Hematopoietic multipotent progenitor cell treated with erythropoietin and hydrocortisone succinate and interleukin-3 and kit ligand, for 15 days (in vitro differentiated cells): ENCODE data around the gene RAD21L1.

ENCODE experiments used
- DNase-seq: peaks from one replicate; pipeline ENCODE4 v3.0.0-alpha.2; 2015; ENCODE audit warnings: low spot score

The RAD21L1 gene

DNA sequence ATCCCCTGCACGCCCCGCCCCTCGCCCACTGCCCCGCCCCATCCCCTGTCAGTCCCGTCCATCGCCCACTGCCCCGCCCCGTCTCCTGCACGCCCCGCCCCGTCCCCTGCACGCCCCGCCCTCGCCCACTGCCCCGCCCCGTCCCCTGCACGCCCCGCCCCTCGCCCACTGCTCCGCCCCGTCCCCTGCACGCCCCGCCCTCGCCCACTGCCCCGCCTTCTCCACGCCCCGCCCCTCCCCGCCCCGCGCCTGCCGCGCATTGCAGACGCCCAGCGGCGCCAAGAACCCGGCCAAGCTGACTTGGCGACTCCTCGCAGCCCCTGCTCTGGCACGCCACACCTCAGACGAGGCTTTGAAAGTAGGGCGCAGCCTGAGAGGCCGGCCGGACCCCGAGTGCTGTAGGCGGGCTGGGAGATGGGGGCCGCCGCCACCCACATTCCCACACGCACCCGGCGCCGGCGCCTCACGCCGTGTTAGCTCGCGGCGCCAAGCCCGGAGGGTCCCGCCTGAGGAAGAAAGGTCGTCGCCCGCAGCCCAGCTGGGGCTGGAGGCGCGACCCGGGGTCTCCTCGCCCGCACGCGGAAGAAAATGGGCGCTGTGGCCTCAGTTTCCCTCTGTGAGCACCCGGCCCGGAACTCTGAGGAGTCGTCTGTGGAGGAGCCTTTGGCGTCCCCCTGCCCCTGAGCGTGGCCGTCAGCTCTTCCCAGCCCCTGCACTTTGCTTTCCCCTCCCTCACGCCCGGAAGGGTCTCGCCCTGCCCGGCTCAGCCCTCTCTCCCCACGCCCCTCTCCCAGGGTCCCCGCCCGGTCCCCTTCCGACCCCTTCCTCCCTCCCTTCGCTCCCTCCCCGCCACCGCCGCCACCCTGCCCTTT, at the start of gene RAD21L1:
RAD21L1 (plus strand) TSS at position 262 of the 872 bp plus-strand sequence. CDS start 2,410 bp downstream, outside the sequence.
- DNase-seq: peak; percentile 65

DNA sequence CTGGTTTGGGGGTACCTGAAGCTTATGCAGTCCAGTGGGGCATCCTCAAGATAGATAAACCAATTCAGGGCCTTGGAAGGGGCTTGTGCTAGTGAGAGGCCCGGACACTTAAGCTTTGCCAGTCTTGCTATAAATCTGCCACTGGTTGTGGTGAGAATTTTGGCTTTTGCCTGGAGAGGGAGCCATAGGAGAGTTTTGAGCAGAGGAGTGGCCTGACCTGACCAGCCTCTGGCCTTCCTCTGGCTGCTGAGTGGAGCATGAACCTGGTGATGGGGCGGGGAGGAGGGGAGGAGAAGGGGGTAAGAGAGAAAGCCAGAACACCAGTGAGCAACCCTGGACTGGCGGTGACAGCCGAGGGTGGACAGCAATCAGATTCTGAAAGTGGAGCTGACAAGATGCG, 48.2 kb upstream of the RAD21L1 start:
- DNase-seq: no peak

DNA sequence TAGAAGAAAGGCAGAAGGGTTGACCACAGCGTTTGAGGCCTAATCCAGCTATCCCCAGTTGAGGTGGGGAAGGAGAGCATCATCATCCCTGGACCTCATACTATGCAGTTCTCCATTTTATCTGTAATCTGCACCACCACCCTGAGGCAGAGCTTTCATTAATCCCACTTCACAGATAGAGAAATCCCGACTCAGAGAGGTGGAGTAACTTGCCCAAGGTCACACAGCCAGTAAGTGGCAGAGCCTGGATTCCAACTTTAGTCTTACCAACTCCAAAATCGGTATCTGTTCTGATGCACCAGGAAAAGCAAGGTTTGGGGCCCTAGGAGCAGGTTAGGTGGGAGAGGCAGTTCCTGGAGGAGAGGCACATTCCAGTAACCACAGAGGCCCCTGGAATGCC, 47.7 kb upstream of the RAD21L1 start:
- no peak for DNase-seq

DNA sequence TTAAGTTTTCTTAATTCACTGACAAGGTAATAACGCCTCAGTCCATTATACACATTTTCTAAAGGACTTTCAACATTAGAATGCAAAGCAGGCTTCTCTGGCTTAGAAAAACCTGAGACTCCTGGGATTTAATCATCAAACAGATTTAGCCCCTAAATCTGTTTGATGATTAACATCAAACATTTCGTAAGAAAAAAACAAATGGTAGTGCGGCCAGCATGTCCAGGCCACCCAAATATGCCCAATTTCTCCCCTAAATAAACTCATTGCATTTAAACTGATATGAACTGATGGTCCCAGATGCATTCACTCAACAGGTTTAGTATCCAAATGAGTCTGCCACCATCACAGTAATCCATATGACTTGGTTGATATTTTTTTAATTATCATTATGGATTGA, 47.2 kb upstream of the RAD21L1 start:
- DNase-seq: no peak

DNA sequence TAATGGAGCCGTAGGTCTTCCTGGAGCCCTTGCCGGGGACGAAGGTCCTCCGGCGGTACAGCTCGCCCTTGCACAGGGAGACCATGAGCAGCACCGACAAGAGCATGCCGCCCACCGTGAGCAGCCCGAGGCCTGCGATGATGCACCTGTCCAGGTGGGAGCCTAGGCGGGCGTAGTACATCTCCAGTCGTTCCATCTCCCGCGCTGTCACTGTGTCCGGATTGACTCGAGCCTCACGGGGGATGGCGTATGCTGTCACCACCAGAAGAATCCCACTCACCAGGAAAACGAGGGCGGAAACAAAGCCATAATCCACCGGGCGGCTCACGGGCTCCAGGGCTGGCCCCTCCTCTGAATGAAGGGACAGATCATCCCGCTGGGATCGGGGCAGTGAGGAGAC, 44.9 kb upstream of the RAD21L1 start:
- no peak for DNase-seq

DNA sequence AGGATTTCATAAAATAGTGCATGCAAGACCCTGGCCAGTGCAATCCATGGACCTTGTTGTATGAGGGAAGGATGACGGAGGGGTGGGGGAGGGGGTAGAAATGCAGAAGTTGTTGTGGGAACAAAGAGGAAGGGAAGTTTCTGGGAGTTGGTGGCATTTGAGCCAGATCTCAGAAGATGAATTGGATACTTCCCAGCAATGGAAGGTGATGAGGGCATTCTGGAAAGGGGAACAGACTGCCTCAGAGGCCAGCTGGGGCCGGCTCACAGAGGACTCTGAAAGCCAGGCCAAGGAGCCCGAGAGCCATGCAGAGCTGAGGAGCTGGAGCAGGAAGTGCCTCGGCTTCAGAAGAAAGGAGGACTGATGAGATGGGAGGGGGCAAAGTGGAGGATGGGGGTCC, 43.7 kb upstream of the RAD21L1 start:
- DNase-seq: no peak

DNA sequence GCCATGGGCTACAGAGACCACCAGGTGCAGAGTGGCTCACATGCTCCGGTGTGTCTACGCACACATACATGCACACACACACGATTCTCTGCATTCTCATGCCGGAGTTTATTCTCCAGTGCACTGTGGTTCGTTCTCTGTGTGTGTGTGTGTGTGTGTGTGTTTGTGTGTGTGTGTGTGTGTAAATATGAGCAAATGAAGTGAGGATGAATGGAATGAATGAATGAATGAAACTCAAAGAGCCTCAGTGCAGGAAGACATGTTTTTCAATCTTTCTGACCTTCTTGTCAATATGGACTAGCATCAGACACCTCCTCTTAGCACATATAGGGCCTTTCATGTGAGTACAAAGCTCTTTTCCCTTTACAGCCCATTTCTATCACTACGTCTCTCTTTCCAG, 42.7 kb upstream of the RAD21L1 start:
- DNase-seq: no peak

DNA sequence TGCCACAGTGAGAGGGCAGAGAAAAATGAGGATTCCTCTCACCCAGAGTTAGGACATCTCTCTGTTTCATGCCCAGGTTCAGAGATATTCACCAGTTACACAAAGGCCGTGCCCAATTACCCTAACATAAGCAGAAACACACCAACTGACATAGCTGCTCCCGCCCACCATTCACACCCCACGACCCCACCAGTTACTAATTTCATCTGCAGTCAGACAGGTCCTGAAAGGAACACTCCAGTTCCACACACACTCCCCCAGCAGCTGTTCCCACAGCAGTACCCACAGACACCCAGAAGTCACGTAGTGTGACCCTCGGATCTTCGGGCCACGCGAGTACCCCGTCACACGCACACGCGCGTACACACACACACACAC, 41.6 kb upstream of the RAD21L1 start:
- DNase-seq: no peak

DNA sequence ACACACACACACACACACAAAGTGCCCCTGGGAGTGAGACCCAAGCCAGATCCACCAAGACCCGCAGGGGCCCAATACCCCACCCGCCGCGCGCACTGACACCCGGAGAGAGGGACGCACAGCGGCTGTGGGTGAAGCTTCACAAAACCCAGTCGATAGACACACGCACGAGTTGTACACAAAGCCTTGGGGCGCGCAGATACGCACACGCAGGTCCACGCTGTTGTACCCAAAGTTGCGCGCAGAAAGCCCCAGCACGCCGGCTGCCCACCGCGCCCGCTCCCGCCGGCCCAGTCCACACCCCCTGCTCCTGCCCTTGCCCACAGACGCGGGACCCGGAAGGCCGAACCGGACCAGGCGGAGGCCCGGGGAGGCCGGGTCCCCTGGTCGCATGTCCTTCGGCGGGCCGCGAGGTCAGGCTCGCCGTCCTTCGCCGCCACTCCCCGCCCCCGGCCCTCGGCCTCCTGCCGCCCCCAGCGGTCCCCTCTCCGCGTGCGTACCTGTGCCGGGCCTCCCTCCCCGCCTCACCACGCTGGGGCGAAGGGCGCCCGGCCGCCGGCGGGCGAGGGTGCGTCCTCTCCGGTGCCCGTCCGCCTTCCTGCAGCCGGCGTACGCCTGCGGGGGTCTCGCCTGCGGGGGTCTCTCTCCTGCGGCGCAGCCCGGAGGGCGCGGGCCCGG, 41.1 kb upstream of the RAD21L1 start, which contains the start of gene TMEM74B:
TMEM74B (minus strand) TSS at position 344 of the 678 bp plus-strand sequence. CDS start 1,180 bp downstream, outside the sequence.
- no peak for DNase-seq

DNA sequence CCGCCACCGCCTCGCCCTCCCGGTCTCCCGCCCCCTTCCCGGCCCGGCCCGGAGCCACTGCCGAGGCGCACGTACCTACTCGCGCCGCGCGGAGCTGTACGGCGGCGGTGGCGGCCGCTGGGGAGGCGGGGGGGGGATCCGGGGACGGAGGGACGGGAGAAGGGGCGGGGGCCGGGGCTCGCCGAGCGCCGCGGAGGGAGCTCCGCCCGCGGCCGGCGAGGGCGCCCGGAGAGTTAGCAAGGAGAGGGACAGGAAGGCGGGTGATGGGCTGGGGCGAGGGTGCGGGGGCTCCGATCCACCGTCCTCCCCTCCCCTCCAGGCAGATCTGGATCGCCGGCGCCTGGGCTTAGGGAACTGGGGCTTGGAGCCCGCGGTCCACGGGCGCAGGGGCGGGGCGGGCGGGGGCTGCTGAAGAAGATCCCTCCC, 40.5 kb upstream of the RAD21L1 start:
- no peak for DNase-seq

DNA sequence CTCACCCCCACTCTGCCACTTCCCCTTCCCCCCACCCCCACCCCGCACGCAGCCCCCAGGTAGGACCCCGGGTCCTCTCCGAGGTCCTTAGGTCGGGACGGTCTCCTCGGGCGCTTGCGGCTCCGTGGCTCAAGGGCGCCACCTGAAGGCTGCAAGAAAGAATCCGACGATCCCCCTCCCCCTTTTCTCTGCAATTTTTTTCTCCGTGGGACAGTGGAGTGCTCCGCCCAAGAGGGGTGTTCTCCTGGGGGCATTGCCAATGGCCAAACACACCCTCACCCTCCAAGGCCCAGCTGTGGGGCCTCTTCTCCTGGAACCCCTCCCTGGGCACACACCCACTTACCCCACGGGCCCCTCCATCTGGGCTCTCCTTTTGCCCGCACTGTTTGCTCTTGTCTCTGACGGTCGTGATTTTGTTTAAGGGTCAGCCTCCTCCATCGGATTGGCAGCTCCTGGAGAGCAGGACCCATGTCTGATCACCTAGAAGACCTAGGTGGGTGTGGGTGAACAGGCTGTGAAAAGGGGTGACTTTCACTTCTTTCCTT, 40.0 kb upstream of the RAD21L1 start:
- peak; percentile 50 for DNase-seq

DNA sequence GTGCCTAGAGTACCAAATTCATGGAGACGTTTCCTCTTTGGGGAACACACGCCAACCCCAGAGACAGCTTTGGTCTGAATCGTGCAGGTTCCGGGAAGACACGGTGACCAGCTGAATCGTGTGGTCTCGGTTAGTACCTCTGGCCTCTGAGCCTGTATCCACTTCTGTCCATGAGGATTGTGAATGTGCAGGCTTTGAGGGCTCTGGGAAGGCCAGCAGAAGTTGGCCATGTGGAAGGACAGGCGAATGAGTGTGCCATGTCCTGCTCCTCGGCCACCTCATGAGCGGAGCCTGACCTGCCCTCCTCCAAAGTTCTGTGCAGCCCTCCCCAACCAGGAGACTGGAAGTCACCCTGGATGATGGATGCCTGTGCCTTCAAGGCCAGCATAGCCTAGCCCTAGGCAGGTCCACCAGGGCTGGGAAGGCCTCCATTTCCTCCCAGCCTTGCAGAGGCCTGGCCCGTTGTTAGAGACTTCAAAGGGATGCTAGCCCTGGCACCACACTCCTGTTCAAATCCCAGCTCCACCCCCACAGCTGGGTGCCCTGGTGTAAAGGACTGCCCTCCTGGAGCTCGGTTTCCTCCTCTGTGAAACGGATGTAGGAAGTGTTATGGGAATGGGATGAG, 39.4 kb upstream of the RAD21L1 start:
- DNase-seq: no peak

DNA sequence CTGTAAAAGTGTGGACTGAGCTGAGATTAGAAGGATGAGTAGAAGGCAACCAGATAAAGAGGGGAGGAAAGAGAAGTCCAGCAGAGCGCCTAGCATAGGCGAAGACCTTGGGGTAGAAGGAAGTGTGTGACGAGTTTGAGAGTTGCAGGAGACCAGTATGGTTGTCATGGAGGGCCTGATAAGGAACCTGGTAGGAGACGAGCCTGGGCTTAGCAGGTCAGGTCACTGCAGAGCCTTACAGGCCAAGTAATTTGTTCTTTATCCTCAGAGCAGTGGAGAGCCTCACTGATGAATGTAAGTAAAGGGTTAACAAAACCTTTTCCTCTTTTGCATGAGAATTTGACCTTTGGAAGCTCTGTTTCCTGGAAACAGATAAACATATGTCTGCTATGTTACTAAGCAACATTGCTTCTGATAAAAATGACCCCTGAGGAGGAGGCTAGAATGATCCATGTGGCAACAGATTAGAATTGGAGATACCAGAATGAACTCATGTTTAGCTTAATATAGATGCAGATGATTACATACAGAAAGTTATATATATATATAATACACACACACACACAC, 38.2 kb upstream of the RAD21L1 start:
- DNase-seq: peak; percentile 56

DNA sequence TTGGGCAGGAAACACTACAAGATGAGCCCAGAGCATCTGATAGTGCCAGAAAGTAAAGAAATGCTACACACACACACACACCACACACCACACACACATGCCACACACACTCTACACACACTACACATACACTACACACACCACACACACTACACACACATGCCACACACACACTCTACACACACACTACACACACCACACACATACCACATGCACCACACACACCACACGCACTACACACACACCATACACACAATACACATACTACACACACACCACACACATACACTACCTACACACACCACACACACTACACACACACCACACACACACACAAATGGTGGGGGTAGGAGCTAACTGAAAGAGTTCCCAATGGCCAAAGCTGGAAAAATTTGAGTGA, 37.5 kb upstream of the RAD21L1 start:
- DNase-seq: no peak

DNA sequence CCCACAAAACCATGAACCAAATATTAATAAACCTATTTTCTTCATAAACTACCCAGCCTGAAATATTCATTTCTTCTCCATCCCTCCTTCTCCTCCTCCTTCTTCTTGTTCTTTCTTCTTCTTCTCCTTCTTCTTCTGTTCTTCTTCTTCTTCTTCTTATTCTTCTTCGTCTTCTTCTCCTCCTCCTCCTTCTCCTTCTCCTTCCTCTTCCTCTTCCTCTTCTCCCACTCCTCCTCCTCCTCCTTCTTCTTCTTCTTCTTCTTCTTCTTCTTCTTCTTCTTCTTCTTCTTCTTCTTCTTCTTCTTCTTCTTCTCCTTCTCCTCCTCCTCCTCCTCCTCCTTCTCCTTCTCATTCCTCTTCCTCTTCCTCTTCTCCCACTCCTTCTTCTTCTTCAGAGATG, 36.0 kb upstream of the RAD21L1 start:
- no peak for DNase-seq

DNA sequence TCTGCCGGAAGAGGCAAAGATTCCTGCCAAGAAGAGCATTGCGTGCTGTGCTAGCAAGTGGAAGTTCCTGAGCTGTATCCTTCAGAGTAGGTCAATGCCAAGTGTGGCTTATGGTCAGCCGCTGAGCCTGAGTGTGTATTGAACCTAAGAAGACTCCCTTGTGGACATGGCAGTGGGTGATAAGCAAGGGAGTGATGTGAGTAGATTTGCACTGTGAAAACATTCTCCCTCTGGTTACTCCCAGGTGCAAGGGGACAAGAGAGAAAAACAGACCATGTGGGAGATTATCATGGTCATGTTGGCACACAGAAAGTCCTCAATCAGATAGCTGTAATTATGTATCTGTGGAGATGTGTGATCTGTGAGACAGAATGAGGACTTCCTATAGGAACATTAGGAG, 35.0 kb upstream of the RAD21L1 start:
- DNase-seq: no peak

DNA sequence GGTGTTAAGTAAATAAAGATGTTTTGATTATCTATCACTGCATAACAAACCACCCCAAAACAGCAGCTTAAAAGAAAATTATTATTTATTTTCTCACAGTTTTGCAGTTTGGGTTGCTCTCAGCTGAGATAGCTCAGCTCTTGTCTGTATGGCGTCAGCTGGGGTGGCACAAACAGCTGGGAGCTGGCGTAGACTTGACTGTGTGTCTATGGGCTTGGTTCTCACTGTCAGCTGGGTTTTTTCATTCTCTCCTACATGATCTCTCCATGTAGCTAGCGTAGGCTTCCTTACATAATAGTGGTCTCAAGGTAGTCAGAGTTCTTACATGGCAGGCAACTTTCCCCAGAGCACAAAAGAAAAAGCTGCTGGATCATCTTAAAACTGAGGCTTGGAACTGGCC, 34.5 kb upstream of the RAD21L1 start:
- DNase-seq: peak; percentile 40

DNA sequence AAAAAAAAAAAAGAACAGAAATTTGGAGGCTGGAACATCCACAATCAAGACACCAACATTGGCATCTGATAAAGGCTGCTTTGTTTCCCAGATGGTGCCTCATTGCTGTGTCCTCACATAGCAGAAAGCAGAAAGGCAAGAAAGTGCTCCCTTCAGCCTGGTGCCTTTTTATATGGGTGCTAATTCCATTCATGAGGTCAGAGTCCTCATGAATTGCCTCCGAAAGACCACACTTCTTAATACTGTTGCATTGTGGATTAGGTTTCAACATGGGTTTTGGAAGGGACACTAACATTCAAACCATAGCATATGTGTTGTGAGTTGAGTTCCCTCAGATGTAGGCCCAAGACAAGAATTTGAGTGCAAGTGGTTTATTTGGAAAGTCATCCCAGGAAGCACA, 30.6 kb upstream of the RAD21L1 start:
- DNase-seq: no peak

DNA sequence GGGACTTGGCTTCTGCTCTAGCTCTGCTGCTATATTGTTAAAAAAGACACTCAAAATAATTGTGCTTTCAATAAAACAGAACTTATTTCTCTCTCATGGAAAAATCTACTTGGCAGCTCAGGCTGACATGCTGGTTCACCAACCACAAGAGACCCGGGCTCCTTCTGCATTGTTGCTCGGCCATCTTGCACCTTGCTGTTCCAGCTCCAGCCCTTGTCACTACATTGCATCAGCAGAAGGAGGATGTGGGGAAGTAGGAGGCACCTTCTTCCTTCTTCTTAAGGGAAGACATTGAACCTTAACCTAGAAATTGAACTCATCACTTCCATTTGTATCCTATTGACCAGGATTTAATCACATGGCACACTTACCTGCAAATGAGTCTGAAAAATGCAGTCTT, 29.2 kb upstream of the RAD21L1 start:
- no peak for DNase-seq

DNA sequence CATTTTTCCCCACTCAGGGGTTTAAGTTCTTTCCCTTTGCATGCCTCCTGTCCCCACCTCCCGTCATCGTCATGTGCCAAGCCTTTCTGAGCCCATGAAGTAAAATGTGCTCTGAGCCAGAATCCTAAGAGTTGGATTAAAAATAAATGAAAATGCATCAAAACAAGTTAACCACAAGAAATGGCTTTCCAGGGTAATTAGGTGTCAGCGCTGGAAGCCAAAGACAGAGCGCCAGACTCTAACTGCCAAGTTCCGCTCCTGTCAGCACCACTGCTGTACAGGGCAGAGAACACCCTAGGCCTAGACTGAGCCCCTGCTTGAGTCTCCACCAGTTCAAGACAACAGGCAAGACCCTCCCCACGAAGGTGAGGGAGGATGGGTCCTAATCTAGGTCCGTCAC, 28.0 kb upstream of the RAD21L1 start:
- no peak for DNase-seq

DNA sequence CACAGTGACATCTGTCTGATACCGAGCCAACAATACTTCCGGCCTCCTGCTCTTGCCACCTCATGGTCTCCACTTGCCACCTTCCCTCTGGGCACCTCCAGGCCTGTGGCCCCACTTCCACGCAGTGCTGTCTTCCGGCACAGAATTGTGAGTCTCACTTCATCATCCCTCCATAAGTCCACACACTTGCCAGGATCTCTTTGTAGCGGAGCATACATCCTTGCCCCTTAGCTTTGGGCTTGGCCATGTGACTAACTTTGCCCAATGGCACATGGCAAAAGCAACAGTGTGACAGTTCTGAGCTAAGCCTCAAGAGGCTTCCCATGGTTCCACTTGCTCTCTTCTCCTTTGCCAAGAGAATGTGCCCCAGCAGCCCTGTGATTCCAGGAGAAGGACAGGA, 27.1 kb upstream of the RAD21L1 start:
- no peak for DNase-seq

DNA sequence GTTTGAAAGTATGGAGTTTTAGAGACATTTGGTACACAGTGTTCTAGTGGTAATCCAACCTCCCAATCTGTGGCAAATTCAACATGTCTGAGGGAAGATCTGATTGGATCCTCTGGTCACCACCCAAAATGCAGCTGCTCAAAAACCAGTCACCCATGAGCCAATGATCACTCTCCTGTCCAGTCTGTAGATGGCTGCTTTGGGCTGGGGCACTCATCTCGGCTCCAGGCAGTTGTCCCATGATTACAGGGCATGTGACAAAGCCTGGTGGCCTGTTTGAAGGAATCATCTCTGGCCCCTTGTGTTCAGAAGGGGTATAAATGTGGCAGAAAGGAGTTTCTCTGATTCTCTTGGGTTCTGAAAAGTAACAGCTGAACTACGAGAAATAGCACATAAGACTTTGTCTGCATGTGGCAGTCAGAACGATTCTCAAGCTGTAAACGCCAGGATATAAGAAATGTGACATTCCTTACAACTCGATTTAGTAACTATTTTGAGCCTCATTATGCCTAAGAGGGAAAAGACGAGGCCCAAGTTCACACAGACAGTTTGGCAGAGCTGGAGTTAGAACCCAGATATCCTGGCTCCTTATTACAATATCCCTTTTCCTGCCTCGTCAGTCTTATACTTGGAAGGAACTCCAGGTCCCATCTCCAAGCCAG, 26.5 kb upstream of the RAD21L1 start:
- no peak for DNase-seq
